Naive thymus-derived CD4-positive, alpha-beta T cell (primary cell): Measurements from ENCODE around the gene MPZL2. TPM values are rescaled to one million over a fixed set of nuclear protein-coding genes. Genes with fewer than 3 reads are reported as not detected.

Source experiments
- ATAC-seq: fragments of 150-1000 bp; cut with Tn5 transposase; 2 replicates; pipeline ENCODE4 v1.10.0; 2021; ENCODE audit warnings: mild to moderate bottlenecking, moderate library complexity
- CTCF ChIA-PET: fragments of 350-600 bp; sonication (Branson Sonifier 250); formaldehyde crosslinking; loops from one replicate; lab custom pipeline; 2021; ENCODE audit warnings: antibody characterized with exemption; lab: Charles Lee
- POLR2A ChIA-PET: fragments of 350-600 bp; sonication (Branson Sonifier 250); formaldehyde crosslinking; loops from one replicate; lab custom pipeline; 2021; ENCODE audit warnings: antibody characterized with exemption, inconsistent platforms; lab: Charles Lee
- DNase-seq, 9 donors: peaks; one replicate each; pipeline versions ENCODE4 v3.0.0 to v3.0.0-alpha.2; 2020 to 2022; ENCODE audit warnings: mixed read lengths in 1 of 9
- H3K27ac ChIP-seq: one replicate; pipeline ENCODE4 v1.7.0; 2013; ENCODE audit warnings: mild to moderate bottlenecking, low read depth, low read length, moderate library complexity
- H3K27me3 ChIP-seq, 2 donors: one replicate each; pipeline ENCODE4 v1.7.0; 2013; ENCODE audit warnings: low read length in 2 of 2, mild to moderate bottlenecking in 2 of 2, moderate library complexity in 2 of 2; ENCODE audit not compliant: control insufficient read depth in 2 of 2, insufficient read depth in 2 of 2
- H3K36me3 ChIP-seq, 3 experiments: 1 replicate in 2 of 3; 2 replicates in 1 of 3; pipeline ENCODE4 v1.7.0; 2013; ENCODE audit warnings: low read length in 3 of 3, mild to moderate bottlenecking in 3 of 3, moderate library complexity in 1 of 3; ENCODE audit not compliant: insufficient read depth in 3 of 3, control insufficient read depth in 2 of 3
- H3K4me1 ChIP-seq, 2 donors: one replicate each; pipeline ENCODE4 v1.7.0; 2013; ENCODE audit warnings: low read length in 2 of 2, mild to moderate bottlenecking in 2 of 2, moderate library complexity in 1 of 2; ENCODE audit not compliant: control insufficient read depth in 2 of 2, insufficient read depth in 2 of 2
- H3K4me3 ChIP-seq: 2 replicates; pipeline ENCODE4 v1.7.0; 2013; ENCODE audit warnings: mild to moderate bottlenecking, low read length
- H3K9me3 ChIP-seq, 3 experiments: 1 replicate in 2 of 3; 2 replicates in 1 of 3; pipeline ENCODE4 v1.7.0; 2013; ENCODE audit warnings: low read length in 3 of 3; ENCODE audit not compliant: control insufficient read depth in 2 of 3
- H3K27ac Mint-ChIP-seq, 9 donors: one replicate each; pipeline ENCODE4 v1.8.0; 2020 to 2022; ENCODE audit warnings: mixed read lengths in 9 of 9, mild to moderate bottlenecking in 8 of 9, moderate library complexity in 5 of 9, inconsistent platforms in 2 of 9
- H3K27me3 Mint-ChIP-seq, 5 donors: one replicate each; pipeline ENCODE4 v1.8.0; 2021 to 2022; ENCODE audit warnings: mixed read lengths in 5 of 5, mild to moderate bottlenecking in 1 of 5
- H3K36me3 Mint-ChIP-seq, 5 donors: one replicate each; pipeline ENCODE4 v1.8.0; 2020 to 2022; ENCODE audit warnings: mixed read lengths in 5 of 5, mild to moderate bottlenecking in 3 of 5, inconsistent platforms in 1 of 5
- H3K4me1 Mint-ChIP-seq, 7 donors: one replicate each; pipeline ENCODE4 v1.8.0; 2020 to 2022; ENCODE audit warnings: mixed read lengths in 7 of 7, mild to moderate bottlenecking in 3 of 7, inconsistent platforms in 1 of 7
- H3K4me3 Mint-ChIP-seq, 10 donors: one replicate each; pipeline ENCODE4 v1.8.0; 2020 to 2022; ENCODE audit warnings: mild to moderate bottlenecking in 10 of 10, mixed read lengths in 10 of 10, moderate library complexity in 6 of 10, inconsistent platforms in 2 of 10
- H3K9me3 Mint-ChIP-seq, 11 donors: one replicate each; pipeline ENCODE4 v1.8.0; 2020 to 2022; ENCODE audit warnings: mixed read lengths in 11 of 11, mild to moderate bottlenecking in 4 of 11, inconsistent platforms in 1 of 11, moderate library complexity in 1 of 11
- intact Hi-C, 2 donors: fragments of 100-400 bp; cut with micrococcal nuclease; formaldehyde crosslinking; loops; one replicate each; pipeline ENCODE4 v1.15.1; 2023
- polyA plus RNA-seq, 2 donors: library from polyadenylated mRNA; unstranded; fragments of 300-500 nt; fragmentation: Illumina TruSeq; gene quantifications; one replicate each; pipeline ENCODE4 v1.2.3, GENCODE V29; 2021
- total RNA-seq, 6 experiments: library from RNA in 5 of 6; stranded (reverse) in 5 of 6; gene quantifications; 1 replicate in 5 of 6; 2 replicates in 1 of 6; pipeline ENCODE4 v1.2.3 and lab custom pipeline; 2021 to 2026

Gene MPZL2
- total and polyA plus RNA-seq, 7 experiments from 2014 or later, result 0.69 to 5.9 (median 1.5) TPM

DNA sequence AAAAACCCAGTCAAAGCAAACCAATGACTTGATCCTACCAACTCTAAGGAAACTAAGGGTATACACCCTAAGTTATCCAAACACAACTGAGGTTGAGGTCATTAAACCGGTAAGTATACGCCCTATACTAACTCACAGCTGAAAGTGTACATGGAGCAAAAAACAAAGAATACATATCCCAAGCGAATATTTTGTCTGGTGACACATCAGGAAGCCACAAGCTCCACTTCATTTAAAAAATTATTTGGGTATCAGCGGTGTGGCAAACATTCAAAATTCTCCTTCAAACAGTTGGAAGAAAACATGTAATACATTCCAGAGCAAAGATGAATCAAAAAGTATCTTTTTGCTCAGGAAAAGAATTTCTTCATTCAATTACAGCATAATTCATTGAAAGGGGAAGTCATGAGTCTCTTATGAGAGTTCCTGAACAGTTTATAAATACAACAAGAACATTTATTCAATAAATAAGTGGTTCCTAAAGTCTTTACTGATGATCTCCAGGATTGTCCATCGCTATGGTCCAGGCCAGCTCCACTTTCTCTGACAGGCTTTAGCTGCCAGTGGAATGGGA is 34.7 kb downstream of the MPZL2 start:
- Mint-ChIP-seq H3K36me3 (peaks cover 0 to 43% (median 7%) of the 10 kb centered on the region in 5 donors), H3K27me3 (no peaks in the 10 kb centered on the region), H3K4me3 (peak overlapping the region in 8 of 10 donors; percentile 7 to 69 (median 54)), H3K9me3 (no peaks in the 10 kb centered on the region), H3K4me1 (peaks cover 7 to 48% (median 37%) of the 10 kb centered on the region in 7 donors), H3K27ac (peak overlapping the region in 1 of 9 donors; percentile 91)
- Histone ChIP-seq H3K4me3 (peak overlapping the region; percentile 16), H3K4me1 (peaks cover 59 to 65% of the 10 kb centered on the region in 2 donors), H3K27me3 (no peaks in the 10 kb centered on the region), H3K27ac (peak overlapping the region; percentile 57), H3K9me3 (no peaks in the 10 kb centered on the region), H3K36me3 (peaks cover 0 to 17% (median 6%) of the 10 kb centered on the region in 3 experiments)
- POLR2A ChIA-PET, result interaction anchor here (0.6 to 1.8 kb wide), 15 partner anchors 10 to 116 kb away, joined by 3 to 8 read pairs (median 4); partner anchors contain the start of genes CD3E and MPZL3
- no peak for ATAC-seq
- intact Hi-C loops, result loop anchor here (5.0 kb wide), 2 partner anchors 227 to 277 kb away; no protein-coding TSS in a partner anchor
- CTCF ChIA-PET, result interaction anchor here (0.6 to 2.4 kb wide), 4 partner anchors 12 to 116 kb away, joined by 3 to 10 read pairs (median 6); no protein-coding TSS in a partner anchor
- DNase-seq, result no peak

GRCh38 chr11:118227865-118228785 is 36.0 kb downstream of the MPZL2 start:
- POLR2A ChIA-PET, result interaction anchor here (0.9 to 4.6 kb wide), 7 partner anchors 9 to 77 kb away, joined by 3 to 75 read pairs (median 6); partner anchors contain the start of genes CD3E and MPZL3
- H3K27ac Mint-ChIP-seq, result peak overlapping the region in 1 of 9 donors; percentile 91
- peak; percentile 34 for ATAC-seq
- H3K27me3 ChIP-seq, result no peaks in the 10 kb centered on the region
- intact Hi-C loops, result loop anchor here (1.0 to 5.0 kb wide), 3 partner anchors 13 to 276 kb away; no protein-coding TSS in a partner anchor
- peaks cover 0 to 40% (median 3%) of the 10 kb centered on the region in 5 donors for H3K36me3 Mint-ChIP-seq
- H3K27ac ChIP-seq, result peak overlapping the region; percentile 61
- H3K4me1 ChIP-seq, result peaks cover 59 to 70% of the 10 kb centered on the region in 2 donors
- no peaks in the 10 kb centered on the region for H3K9me3 Mint-ChIP-seq
- H3K9me3 ChIP-seq, result no peaks in the 10 kb centered on the region
- no peaks in the 10 kb centered on the region for H3K27me3 Mint-ChIP-seq
- H3K36me3 ChIP-seq, result peaks cover 0 to 8% (median 6%) of the 10 kb centered on the region in 3 experiments
- DNase-seq, result peak in 4 of 9 donors; percentile 23 to 49 (median 41)
- H3K4me3 ChIP-seq, result peak overlapping the region; percentile 4
- CTCF ChIA-PET, result interaction anchor here (1.4 to 2.4 kb wide), 2 partner anchors 19 to 68 kb away, joined by 4 to 6 read pairs; no protein-coding TSS in a partner anchor
- peak overlapping the region in 9 of 10 donors; percentile 3 to 77 (median 66) for H3K4me3 Mint-ChIP-seq
- H3K4me1 Mint-ChIP-seq, result peaks cover 10 to 55% (median 46%) of the 10 kb centered on the region in 7 donors

DNA sequence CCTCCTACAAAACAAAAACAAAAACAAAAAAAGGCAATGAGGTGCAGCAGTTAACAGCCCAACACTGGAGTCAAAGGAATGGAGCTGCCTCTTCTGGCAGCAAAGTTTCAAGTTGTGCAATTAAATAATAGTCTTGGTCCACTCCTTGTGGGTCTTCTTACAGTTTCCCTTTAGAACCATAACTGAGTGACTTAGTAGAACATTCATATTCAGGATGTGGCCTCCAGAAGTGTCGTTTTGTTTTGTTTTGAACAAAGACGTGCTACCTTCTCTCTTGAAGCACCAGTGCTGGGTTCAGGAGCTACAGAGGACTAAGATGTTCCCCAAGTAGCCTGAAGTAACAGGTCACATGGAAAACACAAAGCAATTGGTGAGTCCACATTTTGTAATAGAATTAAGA is 37.3 kb downstream of the MPZL2 start:
- Histone ChIP-seq H3K36me3 (no peaks in the 10 kb centered on the region), H3K4me1 (peaks cover 72 to 80% of the 10 kb centered on the region in 2 donors), H3K27me3 (no peaks in the 10 kb centered on the region), H3K27ac (peak overlapping the region; percentile 61), H3K4me3 (peak overlapping the region; percentile 4), H3K9me3 (no peaks in the 10 kb centered on the region)
- intact Hi-C loops, result loop anchor here (5.0 kb wide), 2 partner anchors 224 to 274 kb away; no protein-coding TSS in a partner anchor
- peak overlapping the region in 9 of 10 donors; percentile 68 to 78 (median 72) for H3K4me3 Mint-ChIP-seq
- ATAC-seq, result no peak
- H3K9me3 Mint-ChIP-seq, result no peaks in the 10 kb centered on the region
- H3K36me3 Mint-ChIP-seq, result peaks cover 0 to 34% (median 0%) of the 10 kb centered on the region in 5 donors
- CTCF ChIA-PET, result interaction anchor here (0.5 to 4.0 kb wide), 8 partner anchors 9 to 862 kb away, joined by 3 to 25 read pairs (median 5); no protein-coding TSS in a partner anchor
- peak in 1 of 9 donors; percentile 27 for DNase-seq
- H3K27ac Mint-ChIP-seq, result peak overlapping the region in 1 of 9 donors; percentile 91
- POLR2A ChIA-PET, result interaction anchor here (0.7 to 4.6 kb wide), 16 partner anchors 9 to 404 kb away, joined by 3 to 75 read pairs (median 4); partner anchors contain the start of genes CD3D, CD3E and MPZL3
- peaks cover 23 to 69% (median 59%) of the 10 kb centered on the region in 7 donors for H3K4me1 Mint-ChIP-seq
- H3K27me3 Mint-ChIP-seq, result no peaks in the 10 kb centered on the region

GRCh38 chr11:118226296-118226695 is 37.8 kb downstream of the MPZL2 start:
- Histone ChIP-seq H3K9me3 (no peaks in the 10 kb centered on the region), H3K4me3 (peak overlapping the region; percentile 4), H3K27ac (peak overlapping the region; percentile 78), H3K27me3 (no peaks in the 10 kb centered on the region), H3K4me1 (peaks cover 77 to 80% of the 10 kb centered on the region in 2 donors), H3K36me3 (no peaks in the 10 kb centered on the region)
- peaks cover 0 to 34% (median 0%) of the 10 kb centered on the region in 5 donors for H3K36me3 Mint-ChIP-seq
- peak overlapping the region in 9 of 10 donors; percentile 68 to 78 (median 72) for H3K4me3 Mint-ChIP-seq
- no peaks in the 10 kb centered on the region for H3K27me3 Mint-ChIP-seq
- no peak for ATAC-seq
- ChIA-PET POLR2A (interaction anchor here (0.7 to 4.6 kb wide), 12 partner anchors 9 to 116 kb away, joined by 3 to 75 read pairs (median 13); partner anchors contain the start of genes CD3D, MPZL2 and MPZL3), CTCF (interaction anchor here (1.4 to 4.0 kb wide), 5 partner anchors 10 to 69 kb away, joined by 4 to 25 read pairs (median 7); no protein-coding TSS in a partner anchor)
- intact Hi-C loops, result loop anchor here (5.0 kb wide), 2 partner anchors 224 to 274 kb away; no protein-coding TSS in a partner anchor
- H3K9me3 Mint-ChIP-seq, result no peaks in the 10 kb centered on the region
- H3K4me1 Mint-ChIP-seq, result peaks cover 28 to 72% (median 64%) of the 10 kb centered on the region in 7 donors
- no peak for DNase-seq
- peak overlapping the region in 1 of 9 donors; percentile 91 for H3K27ac Mint-ChIP-seq

DNA sequence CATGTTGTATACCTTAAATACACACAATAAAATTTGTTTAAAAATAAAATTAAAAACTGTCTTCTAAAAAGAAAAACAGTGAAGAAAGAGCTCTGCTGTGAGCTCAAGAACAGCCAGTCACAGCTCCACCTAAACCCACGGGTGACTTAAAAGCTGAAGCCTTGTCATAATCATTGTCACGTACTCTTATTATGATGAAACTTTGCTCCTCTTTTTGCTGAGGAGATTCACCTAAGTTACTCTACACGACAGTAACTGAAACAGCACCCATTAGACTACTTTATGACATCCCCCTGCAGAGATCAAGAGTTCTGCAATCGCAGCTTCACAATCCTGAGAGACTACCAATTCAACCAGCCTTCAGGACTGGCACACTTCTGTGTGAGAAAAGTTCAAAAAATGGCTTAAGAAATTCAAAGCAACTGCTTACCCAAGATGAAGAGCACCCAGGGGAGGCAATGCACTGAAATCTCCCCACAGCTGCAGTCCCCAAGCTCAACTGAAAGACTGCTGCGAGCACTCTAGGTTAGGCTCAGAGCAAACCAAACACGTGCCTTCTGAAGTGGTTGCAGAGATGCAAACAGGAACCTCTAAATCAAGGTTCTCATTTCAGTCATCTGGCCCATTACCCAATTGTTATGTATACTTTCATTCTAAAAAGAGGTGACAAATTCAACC is 39.4 kb downstream of the MPZL2 start, which contains the start of gene JAML:
JAML (minus strand) TSS at position 501 of the 678 bp plus-strand sequence. CDS start 10,145 bp downstream, outside the sequence.
- peaks cover 45 to 88% (median 80%) of the 10 kb centered on the region in 7 donors for H3K4me1 Mint-ChIP-seq
- peak within 1 kb of the TSS in 4 of 9 donors; percentile 91 to 94 (median 92) for H3K27ac Mint-ChIP-seq
- ChIA-PET CTCF (interaction anchor here (0.6 to 4.0 kb wide), 17 partner anchors 8 to 871 kb away, joined by 3 to 25 read pairs (median 4); partner anchors contain the start of genes CD3D, MPZL2 and MPZL3), POLR2A (interaction anchor here (0.5 to 4.6 kb wide), 28 partner anchors 8 to 867 kb away, joined by 3 to 75 read pairs (median 5); partner anchors contain the start of genes CD3D, CD3E, MPZL2 and MPZL3)
- intact Hi-C loops, result loop anchor here (1.0 to 5.0 kb wide), 14 partner anchors 7 to 703 kb away; partner anchors contain the start of genes BCL9L (in 1 of the 2), CD3G (in 1 of the 2), MPZL3 (in 1 of the 2) and UBE4A (in 1 of the 2)
- DNase-seq, result peak; percentile 23 to 89 (median 82)
- Histone ChIP-seq H3K27me3 (no peaks in the 10 kb centered on the region), H3K4me1 (peaks cover 79 to 84% of the 10 kb centered on the region in 2 donors), H3K27ac (peak within 1 kb of the TSS; percentile 78), H3K36me3 (no peaks in the 10 kb centered on the region), H3K4me3 (peak within 1 kb of the TSS; percentile 67), H3K9me3 (no peaks in the 10 kb centered on the region)
- ATAC-seq, result peak; percentile 89
- H3K36me3 Mint-ChIP-seq, result peaks cover 0 to 39% (median 6%) of the 10 kb centered on the region in 5 donors
- H3K4me3 Mint-ChIP-seq, result peak within 1 kb of the TSS in 9 of 10 donors; percentile 82 to 99 (median 90)
- no peaks in the 10 kb centered on the region for H3K27me3 Mint-ChIP-seq
- no peaks in the 10 kb centered on the region for H3K9me3 Mint-ChIP-seq
